HepG2 (cell line): ENCODE data around the gene ZSCAN2. TPM values are rescaled to one million over a fixed set of nuclear protein-coding genes. Genes with fewer than 3 reads are reported as not detected.

ENCODE experiments used
- AHR ChIP-seq: IDR thresholded peaks from 2 replicates; pipeline ENCODE4 v1.6.1; 2018; ENCODE audit warnings: missing genetic modification reagents, missing compliant biosample characterization
- DNMT3B ChIP-seq: conservative IDR thresholded peaks from 2 replicates; pipeline ENCODE4 v1.6.1; 2016; ENCODE audit warnings: missing biosample characterization, control low read depth
- HNF1B ChIP-seq: sonication (generic); formaldehyde crosslinking; IDR thresholded peaks from 2 replicates; pipeline ENCODE4 v1.5.1; 2020; ENCODE audit warnings: mild to moderate bottlenecking, moderate library complexity, missing genetic modification reagents
- NFKB2 ChIP-seq: sonication (generic); formaldehyde crosslinking; IDR thresholded peaks from 2 replicates; pipeline ENCODE4 v1.4.0; 2020; ENCODE audit warnings: missing genetic modification reagents, borderline replicate concordance
- NRL ChIP-seq: sonication (generic); formaldehyde crosslinking; IDR thresholded peaks from 2 replicates; pipeline ENCODE4 v1.5.0; 2020; ENCODE audit warnings: missing genetic modification reagents, mild to moderate bottlenecking, moderate library complexity, borderline replicate concordance
- SALL1 ChIP-seq: sonication (generic); formaldehyde crosslinking; IDR thresholded peaks from 2 replicates; pipeline ENCODE4 v1.8.0; 2022; ENCODE audit warnings: mild to moderate bottlenecking, missing genetic modification reagents
- SSRP1 ChIP-seq: IDR thresholded peaks from 2 replicates; pipeline ENCODE4 v1.6.1; 2016; ENCODE audit warnings: control low read depth
- ZNF572 ChIP-seq: sonication (generic); formaldehyde crosslinking; IDR thresholded peaks from 2 replicates; pipeline ENCODE4 v1.5.1; 2020; ENCODE audit warnings: mild to moderate bottlenecking, missing genetic modification reagents
- polyA plus RNA-seq, 8 experiments: library from polyadenylated mRNA; depleted of rRNA in 3 of 8; stranded (reverse) in 7 of 8; unstranded in 1 of 8; fragments of >200 nt; fragmentation: Illumina TruSeq in 4 of 8; extraction: Trizol in 4 of 8; gene quantifications; 2 replicates each; pipeline versions ENCODE4 v1.2.1 to v1.2.3, GENCODE V29; 2011 to 2016; ENCODE audit warnings: low read depth in 4 of 8, missing spikeins in 1 of 8, mixed read lengths in 1 of 8; ENCODE audit not compliant: insufficient read depth in 1 of 8
- total RNA-seq, 5 experiments: library from RNA; depleted of rRNA; stranded (reverse); fragments of >200 nt; fragmentation: Illumina TruSeq; extraction: Trizol; gene quantifications; 2 replicates each; pipeline ENCODE4 v1.2.3, GENCODE V29; 2016; ENCODE audit warnings: low read depth in 1 of 5
- TF ChIP-seq, protein P1 (sequence below): sonication (generic); formaldehyde crosslinking; IDR thresholded peaks from 2 replicates; pipeline ENCODE4 v1.5.1; 2020; ENCODE audit warnings: missing genetic modification reagents, mild to moderate bottlenecking, borderline replicate concordance
- TF ChIP-seq, protein P2 (sequence below): sonication (generic); formaldehyde crosslinking; IDR thresholded peaks from 2 replicates; pipeline ENCODE4 v1.4.0; 2020; ENCODE audit warnings: missing genetic modification reagents, borderline replicate concordance
- TF ChIP-seq, protein P3 (sequence below): sonication (generic); formaldehyde crosslinking; IDR thresholded peaks from 2 replicates; pipeline ENCODE4 v1.8.0; 2022; ENCODE audit warnings: missing genetic modification reagents, low read depth, mild to moderate bottlenecking, borderline replicate concordance
- TF ChIP-seq, protein P4 (sequence below): sonication (generic); formaldehyde crosslinking; IDR thresholded peaks from 2 replicates; pipeline ENCODE4; 2020; ENCODE audit warnings: missing genetic modification reagents, mild to moderate bottlenecking, borderline replicate concordance
- TF ChIP-seq, protein P5 (sequence below): sonication (generic); formaldehyde crosslinking; IDR thresholded peaks from one replicate; pipeline ENCODE4 v1.5.1; 2020; ENCODE audit warnings: mild to moderate bottlenecking, missing genetic modification reagents; ENCODE audit errors: not compliant biosample characterization

Gene ZSCAN2
- total and polyA plus RNA-seq, 2 of the 13 experiments (the other 11 are each of a cell fraction or from before 2014, with no cell fraction given), result 11.4 to 21.5 TPM

DNA sequence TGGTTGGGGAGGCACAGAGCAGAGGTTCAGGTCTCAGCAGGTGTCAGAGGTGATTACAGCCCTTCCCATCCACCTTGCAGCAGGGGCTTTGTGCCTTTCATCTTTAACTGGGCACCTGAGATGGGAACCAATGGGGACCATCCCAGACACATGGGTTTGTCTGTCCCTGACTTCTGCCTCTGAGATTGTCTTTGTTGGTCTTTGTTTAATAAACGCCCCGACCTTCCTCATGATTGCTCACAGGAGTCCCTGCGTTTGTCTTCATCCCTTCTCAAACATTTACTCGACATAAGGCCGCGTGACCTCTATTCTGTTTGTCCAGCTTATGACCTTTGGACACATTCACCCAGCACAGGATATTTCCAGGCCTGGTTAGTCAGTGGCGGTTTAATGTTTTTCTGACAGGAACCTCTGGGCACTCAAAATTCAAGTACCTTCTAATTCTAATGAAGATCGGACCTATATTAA is 5.9 kb downstream of the ZSCAN2 start (continued):
- TF ChIP-seq, protein P1, sequence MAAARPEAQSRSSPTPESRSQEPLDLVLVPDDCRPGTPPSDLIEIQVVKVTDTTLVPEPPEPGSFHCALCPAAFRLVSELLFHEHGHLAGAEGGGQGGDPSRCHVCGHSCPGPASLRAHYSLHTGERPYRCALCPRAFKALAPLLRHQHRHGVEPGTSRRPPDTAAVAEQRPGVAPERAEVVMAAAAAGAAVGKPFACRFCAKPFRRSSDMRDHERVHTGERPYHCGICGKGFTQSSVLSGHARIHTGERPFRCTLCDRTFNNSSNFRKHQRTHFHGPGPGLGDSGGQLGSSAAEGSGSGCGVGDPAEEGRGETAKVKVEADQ, result peak; percentile 47; the same call in 1 of the 2 replicates
- no peak for TF ChIP-seq ZNF572 (CRISPR knock-in tag)
- no peak; the same call in 1 of the 2 replicates for TF ChIP-seq SSRP1
- TF ChIP-seq NRL (CRISPR knock-in tag), result no peak
- TF ChIP-seq HNF1B, result peak; percentile 76
- TF ChIP-seq, protein P2, sequence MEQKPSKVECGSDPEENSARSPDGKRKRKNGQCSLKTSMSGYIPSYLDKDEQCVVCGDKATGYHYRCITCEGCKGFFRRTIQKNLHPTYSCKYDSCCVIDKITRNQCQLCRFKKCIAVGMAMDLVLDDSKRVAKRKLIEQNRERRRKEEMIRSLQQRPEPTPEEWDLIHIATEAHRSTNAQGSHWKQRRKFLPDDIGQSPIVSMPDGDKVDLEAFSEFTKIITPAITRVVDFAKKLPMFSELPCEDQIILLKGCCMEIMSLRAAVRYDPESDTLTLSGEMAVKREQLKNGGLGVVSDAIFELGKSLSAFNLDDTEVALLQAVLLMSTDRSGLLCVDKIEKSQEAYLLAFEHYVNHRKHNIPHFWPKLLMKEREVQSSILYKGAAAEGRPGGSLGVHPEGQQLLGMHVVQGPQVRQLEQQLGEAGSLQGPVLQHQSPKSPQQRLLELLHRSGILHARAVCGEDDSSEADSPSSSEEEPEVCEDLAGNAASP (CRISPR knock-in tag), result peak; percentile 78; the same call in 1 of the 2 replicates
- peak; percentile 79 for TF ChIP-seq SALL1
- TF ChIP-seq, protein P3, sequence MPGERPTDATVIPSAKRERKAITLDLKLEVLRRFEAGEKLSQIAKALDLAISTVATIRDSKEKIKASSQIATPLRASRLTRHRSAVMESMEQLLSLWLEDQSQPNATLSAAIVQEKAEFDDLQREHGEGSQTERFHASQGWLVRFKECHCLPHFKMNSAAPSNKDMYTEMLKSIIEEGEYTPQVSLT, result no peak
- TF ChIP-seq, protein P4, sequence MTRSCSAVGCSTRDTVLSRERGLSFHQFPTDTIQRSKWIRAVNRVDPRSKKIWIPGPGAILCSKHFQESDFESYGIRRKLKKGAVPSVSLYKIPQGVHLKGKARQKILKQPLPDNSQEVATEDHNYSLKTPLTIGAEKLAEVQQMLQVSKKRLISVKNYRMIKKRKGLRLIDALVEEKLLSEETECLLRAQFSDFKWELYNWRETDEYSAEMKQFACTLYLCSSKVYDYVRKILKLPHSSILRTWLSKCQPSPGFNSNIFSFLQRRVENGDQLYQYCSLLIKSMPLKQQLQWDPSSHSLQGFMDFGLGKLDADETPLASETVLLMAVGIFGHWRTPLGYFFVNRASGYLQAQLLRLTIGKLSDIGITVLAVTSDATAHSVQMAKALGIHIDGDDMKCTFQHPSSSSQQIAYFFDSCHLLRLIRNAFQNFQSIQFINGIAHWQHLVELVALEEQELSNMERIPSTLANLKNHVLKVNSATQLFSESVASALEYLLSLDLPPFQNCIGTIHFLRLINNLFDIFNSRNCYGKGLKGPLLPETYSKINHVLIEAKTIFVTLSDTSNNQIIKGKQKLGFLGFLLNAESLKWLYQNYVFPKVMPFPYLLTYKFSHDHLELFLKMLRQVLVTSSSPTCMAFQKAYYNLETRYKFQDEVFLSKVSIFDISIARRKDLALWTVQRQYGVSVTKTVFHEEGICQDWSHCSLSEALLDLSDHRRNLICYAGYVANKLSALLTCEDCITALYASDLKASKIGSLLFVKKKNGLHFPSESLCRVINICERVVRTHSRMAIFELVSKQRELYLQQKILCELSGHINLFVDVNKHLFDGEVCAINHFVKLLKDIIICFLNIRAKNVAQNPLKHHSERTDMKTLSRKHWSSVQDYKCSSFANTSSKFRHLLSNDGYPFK (CRISPR knock-in tag), result no peak
- no peak for TF ChIP-seq DNMT3B
- TF ChIP-seq NFKB2 (CRISPR knock-in tag), result no peak
- no peak for TF ChIP-seq AHR (CRISPR knock-in tag)
- TF ChIP-seq, protein P5, sequence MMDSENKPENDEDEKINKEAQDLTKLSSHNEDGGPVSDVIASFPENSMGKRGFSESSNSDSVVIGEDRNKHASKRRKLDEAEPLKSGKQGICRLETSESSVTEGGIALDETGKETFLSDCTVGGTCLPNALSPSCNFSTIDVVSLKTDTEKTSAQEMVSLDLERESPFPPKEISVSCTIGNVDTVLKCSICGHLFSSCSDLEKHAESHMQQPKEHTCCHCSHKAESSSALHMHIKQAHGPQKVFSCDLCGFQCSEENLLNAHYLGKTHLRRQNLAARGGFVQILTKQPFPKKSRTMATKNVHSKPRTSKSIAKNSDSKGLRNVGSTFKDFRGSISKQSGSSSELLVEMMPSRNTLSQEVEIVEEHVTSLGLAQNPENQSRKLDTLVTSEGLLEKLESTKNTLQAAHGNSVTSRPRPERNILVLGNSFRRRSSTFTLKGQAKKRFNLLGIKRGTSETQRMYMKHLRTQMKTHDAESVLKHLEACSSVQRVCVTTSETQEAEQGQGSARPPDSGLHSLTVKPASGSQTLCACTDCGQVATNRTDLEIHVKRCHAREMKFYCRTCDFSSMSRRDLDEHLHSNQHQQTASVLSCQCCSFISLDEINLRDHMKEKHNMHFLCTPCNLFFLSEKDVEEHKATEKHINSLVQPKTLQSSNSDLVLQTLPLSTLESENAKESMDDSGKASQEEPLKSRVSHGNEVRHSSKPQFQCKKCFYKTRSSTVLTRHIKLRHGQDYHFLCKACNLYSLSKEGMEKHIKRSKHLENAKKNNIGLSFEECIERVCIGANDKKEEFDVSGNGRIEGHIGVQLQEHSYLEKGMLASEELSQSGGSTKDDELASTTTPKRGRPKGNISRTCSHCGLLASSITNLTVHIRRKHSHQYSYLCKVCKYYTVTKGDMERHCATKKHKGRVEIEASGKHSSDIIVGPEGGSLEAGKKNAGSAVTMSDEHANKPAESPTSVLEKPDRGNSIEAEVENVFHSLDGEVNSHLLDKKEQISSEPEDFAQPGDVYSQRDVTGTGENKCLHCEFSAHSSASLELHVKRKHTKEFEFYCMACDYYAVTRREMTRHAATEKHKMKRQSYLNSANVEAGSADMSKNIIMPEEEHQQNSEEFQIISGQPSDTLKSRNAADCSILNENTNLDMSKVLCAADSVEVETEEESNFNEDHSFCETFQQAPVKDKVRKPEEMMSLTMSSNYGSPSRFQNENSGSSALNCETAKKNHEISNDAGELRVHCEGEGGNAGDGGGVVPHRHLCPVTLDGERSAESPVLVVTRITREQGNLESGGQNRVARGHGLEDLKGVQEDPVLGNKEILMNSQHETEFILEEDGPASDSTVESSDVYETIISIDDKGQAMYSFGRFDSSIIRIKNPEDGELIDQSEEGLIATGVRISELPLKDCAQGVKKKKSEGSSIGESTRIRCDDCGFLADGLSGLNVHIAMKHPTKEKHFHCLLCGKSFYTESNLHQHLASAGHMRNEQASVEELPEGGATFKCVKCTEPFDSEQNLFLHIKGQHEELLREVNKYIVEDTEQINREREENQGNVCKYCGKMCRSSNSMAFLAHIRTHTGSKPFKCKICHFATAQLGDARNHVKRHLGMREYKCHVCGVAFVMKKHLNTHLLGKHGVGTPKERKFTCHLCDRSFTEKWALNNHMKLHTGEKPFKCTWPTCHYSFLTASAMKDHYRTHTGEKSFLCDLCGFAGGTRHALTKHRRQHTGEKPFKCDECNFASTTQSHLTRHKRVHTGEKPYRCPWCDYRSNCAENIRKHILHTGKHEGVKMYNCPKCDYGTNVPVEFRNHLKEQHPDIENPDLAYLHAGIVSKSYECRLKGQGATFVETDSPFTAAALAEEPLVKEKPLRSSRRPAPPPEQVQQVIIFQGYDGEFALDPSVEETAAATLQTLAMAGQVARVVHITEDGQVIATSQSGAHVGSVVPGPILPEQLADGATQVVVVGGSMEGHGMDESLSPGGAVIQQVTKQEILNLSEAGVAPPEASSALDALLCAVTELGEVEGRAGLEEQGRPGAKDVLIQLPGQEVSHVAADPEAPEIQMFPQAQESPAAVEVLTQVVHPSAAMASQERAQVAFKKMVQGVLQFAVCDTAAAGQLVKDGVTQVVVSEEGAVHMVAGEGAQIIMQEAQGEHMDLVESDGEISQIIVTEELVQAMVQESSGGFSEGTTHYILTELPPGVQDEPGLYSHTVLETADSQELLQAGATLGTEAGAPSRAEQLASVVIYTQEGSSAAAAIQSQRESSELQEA (CRISPR knock-in tag), result no peak
